Keratinocyte (primary cell): ENCODE data around the gene TMEM131.

ENCODE experiments used
- EZH2 ChIP-seq: IDR thresholded peaks from one replicate; pipeline ENCODE4 v1.6.1; 2012; ENCODE audit warnings: inconsistent platforms, mild to moderate bottlenecking, low read length, moderate library complexity
- TF ChIP-seq, protein P1 (sequence below), 3 experiments: IDR thresholded peaks in 1 of 3; conservative IDR thresholded peaks in 1 of 3; optimal IDR thresholded peaks in 1 of 3; 2 replicates in 2 of 3; 3 replicates in 1 of 3; pipeline versions ENCODE3 to v1.5.1; 2011; ENCODE audit warnings: low read length in 3 of 3, mild to moderate bottlenecking in 3 of 3, moderate library complexity in 2 of 3, control low read depth in 1 of 3, inconsistent platforms in 1 of 3; ENCODE audit not compliant: insufficient read depth in 2 of 3; ENCODE audit errors: extremely low read depth in 1 of 3

DNA sequence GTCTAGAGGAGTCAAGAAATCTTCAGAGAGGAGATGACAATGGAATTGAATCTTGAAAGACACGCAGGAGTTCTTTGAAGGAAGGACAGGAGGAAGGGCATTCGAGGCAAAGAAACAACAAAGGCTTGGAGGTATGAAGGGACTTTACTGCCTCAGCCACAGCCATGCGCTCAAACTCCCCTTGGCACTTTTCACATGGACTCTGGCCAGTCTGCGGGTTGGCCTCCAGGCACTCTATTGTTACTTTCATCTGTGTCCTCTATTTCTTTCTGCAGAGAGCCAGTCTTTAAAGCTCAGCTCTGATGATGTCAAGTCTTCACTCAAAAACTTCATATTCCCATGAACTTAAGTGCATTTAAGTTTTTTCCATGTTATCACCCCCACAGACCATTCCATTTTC is 186.9 kb downstream of the TMEM131 start:
- TF ChIP-seq, protein P1, sequence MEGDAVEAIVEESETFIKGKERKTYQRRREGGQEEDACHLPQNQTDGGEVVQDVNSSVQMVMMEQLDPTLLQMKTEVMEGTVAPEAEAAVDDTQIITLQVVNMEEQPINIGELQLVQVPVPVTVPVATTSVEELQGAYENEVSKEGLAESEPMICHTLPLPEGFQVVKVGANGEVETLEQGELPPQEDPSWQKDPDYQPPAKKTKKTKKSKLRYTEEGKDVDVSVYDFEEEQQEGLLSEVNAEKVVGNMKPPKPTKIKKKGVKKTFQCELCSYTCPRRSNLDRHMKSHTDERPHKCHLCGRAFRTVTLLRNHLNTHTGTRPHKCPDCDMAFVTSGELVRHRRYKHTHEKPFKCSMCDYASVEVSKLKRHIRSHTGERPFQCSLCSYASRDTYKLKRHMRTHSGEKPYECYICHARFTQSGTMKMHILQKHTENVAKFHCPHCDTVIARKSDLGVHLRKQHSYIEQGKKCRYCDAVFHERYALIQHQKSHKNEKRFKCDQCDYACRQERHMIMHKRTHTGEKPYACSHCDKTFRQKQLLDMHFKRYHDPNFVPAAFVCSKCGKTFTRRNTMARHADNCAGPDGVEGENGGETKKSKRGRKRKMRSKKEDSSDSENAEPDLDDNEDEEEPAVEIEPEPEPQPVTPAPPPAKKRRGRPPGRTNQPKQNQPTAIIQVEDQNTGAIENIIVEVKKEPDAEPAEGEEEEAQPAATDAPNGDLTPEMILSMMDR (optimal IDR thresholded peaks at IDR 0.05 in 1 of 3, IDR thresholded peaks at IDR 0.05 in 1 of 3, conservative IDR thresholded peaks at IDR 0.05 in 1 of 3; ENCODE audit: extremely low read depth in 1 of 3, insufficient read depth in 2 of 3, low read length in 3 of 3), result no peak
- TF ChIP-seq EZH2, result no peak
